ENCODE data around the gene SVOPL.

SVOPL gene

DNA sequence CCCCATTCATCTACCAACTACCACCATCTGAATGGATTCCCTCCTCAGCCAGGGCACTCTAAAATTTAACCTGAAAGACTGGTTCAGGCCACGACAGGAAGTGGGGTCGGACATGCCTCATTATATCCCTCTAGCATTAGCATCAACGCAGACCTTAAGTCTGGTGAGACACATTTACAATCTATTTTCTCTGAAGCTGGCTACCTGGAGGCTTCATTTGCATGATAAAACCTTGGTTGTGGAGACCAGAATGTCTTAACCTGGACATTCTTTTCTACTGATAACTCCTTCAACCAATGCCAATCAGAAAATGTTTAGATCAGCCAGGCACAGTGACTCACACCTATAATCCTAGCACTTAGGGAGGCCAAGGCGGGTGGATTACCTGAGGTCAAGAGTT is 42.3 kb downstream of the SVOPL start:
- no peak for DNase-seq

DNA sequence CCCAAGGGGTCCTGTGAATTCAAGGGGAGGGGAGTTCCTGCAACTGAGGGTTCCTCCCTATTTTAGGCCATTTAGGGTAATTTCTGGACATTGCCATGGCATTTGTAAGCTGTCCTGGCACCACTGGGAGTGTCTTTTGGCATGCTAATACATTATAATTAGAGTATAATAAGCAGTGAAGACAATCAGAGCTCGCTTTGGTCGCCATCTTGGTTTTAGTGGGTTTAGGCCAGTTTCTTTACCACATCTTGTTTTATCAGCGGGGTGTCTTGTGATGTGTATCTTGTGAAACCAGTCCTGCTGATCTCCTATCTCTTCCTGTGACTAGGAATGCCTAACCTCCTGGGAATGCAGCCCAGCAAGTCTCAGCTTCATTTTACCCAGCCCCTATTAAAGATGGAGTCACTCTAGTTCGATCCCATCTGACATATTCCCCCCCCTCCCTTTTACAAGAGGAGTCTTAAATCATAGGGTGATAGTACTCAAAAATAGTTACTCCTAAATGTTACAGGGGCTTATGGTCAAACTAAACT is 43.2 kb downstream of the SVOPL start:
- no peak for DNase-seq

DNA sequence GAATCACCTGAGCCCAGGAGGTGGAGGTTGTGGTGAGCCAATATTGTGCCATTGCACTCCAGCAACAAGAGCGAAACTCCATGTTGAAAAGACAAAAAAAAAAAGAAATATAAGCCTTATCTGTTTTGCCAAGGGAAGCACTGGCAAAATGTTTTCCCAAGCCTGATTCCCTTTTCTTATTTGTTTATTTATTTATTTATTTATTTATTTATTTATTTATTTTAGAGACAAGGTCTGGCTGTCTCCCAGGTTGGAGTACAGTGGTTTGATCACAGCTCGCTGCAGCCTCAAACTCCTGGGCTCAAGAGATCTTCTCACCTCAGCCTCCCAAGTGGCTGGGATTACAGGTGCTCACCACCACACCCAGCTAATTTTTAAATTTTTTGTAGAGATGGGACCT is 44.2 kb downstream of the SVOPL start:
- DNase-seq: no peak

DNA sequence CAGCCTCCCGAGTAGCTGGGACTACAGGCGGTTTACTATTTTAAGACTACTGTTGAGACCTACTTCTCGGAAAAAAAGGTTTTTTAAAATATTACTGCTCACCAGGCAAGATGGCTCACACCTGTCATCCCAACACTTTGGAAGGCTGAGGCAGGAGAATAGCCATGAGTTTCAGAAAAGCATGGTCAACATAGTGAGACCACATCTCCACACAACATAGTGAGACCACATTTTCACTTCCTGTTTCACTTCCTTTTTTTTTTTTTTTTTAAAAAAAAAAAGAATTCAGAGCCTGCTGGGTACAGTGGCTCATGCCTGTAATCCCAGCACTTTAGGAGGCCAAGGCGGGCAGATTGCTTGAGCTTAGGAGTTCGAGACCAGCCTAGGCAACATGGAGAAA is 46.5 kb downstream of the SVOPL start:
- no peak for DNase-seq

DNA sequence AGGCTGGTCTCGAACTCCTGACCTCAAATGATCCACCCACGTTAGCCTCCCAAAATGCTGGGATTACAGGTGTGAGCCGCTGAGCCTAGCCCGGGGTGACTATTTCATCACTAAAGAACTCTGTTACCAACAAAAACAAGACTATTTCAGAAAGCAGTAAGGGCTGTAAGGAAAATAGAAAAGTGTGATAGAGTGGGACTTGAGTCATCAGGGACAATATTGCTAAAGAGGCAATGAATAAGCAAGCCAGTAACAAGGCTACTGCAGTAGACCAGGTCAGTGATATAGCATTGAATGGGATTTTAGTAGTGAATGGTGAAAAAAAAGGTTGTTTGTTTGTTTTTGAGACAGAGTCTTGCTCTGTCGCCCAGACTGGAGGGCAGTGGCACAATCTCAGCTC is 51.7 kb downstream of the SVOPL start:
- DNase-seq: no peak

DNA sequence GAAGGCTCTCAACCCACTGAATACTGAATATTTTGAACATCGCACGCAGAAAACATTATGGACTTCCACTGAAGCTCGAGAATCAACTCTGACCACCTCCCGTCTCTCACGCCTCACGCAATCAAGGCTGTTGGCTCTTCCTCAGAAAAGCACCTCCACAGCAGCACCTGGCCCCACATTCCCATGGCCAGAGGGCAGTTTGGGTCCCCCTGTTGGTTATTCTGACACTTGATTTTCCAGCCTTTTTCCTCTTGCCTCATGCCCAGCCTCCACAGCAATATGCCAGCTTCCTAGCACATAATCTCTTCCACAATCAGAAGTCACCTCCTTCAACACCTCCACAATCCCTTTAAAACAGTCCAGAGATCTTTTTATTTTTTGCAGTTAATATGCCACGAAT is 55.9 kb downstream of the SVOPL start:
- DNase-seq: no peak

DNA sequence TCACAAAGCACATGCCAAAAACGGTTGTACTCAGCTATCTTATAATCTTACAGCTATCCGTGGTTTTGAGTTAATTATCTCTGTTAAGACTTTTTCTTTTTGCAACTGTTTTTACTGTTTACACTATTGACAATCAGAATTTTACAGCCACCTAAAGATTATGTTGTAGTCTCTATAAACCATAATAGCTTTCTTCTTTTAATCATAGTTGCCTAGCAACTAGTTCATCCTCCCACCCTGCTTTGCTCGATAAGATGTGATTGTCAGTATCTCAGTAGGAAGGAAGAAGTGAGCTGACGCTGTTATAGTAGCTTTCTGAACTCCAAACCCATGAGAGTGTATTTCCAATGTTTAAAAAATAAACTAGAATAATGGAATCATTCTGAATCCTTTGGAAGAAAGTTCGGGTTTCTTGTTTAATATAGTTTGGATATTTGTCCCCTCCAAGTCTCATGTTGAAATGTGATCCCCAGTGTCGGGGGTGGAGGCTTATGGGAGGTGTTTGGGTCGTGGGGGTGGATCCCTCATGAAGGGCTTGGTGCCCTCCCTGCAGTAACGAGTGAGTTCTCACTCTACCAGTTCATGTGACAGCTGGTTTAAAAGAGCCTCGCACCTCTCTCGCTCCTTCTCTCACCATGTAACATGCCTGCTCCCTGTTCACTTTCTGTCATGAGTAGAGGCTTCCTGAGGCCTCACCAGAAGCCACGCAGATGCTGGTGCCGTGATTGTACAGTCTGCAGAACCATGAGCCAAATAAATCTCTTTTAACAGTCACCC is 68.1 kb downstream of the SVOPL start:
- no peak for DNase-seq

DNA sequence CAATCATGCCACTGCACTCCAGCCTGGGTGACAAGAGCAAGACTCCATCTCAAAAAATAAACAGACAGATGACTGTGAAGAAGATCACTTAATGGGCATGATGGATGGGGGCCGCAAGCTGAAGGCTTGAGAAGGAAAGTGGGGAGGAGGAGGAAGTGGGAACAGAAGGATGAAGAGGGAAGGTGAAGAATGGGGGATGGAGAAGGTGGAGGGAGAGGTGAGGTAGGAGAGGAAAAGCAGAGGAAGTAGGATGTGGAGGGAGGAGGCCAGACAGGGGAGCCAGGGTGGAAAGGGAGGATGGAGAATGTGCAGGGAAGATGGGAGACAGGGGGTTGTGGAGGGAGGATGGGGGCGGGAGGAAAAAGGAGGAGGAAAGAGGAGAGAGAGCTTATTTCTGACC is 68.8 kb downstream of the SVOPL start:
- no peak for DNase-seq

DNA sequence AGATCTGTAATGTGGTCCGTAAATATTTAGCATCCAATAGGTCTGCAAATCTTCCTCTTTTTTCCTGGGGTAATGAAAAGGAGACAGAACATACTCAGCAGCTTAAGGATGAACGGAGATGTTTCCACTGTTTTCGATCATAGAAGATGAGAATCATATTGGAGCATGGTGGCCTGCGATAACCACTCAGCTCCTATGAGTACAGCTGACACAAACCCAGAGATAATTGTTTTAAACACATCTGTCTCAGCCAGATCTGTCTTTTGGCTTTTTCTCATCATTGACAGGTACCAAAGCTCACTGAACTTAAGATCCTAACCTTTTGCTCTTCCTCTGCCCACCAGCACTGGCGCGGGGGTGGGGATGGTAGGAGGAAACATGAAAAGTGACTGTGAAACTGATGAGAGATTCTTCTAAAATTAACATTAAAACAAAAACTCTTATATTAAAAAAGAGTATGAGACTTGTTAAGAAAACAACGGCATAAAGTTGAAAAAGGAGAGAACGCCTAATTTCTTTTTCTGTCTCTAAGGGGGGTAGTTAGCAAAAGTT is 71.0 kb downstream of the SVOPL start:
- no peak for DNase-seq

DNA sequence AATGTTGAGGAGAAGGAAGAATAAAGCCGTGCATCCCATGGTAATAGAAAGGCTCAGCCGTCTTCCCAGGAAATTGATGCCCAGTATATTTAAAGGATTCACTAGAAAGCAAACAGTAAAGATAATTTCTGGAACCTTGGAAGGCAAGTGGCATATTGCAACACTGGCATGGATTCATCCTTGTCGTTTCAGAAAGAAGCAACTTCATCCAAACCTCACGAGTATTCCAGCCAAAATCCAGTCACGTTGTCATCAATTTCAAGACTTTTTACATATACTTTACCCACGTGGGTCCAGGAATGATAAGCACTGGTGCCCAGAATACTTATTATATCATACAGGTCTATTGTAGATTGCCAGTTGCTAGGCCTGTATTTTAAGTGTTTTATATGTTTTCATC is 73.8 kb downstream of the SVOPL start:
- no peak for DNase-seq

DNA sequence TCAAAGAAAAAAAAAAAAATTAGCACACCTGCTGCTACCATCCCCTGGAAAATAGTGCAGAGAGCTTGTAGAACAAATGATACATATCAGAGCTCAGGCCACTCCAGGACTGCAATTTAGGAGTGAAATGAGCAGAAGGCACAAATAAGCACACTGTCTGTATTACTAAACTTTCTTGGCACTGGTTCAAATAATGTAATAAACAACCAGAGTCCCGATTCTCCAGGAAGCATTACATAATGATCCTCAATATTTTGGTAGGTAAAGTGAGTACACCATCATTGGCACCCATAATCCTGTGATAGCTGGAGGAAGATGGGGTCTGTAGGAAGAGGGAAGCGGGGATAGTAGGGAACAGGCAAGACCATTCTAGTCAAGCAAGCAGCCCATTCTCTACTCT is 74.3 kb downstream of the SVOPL start:
- no peak for DNase-seq

DNA sequence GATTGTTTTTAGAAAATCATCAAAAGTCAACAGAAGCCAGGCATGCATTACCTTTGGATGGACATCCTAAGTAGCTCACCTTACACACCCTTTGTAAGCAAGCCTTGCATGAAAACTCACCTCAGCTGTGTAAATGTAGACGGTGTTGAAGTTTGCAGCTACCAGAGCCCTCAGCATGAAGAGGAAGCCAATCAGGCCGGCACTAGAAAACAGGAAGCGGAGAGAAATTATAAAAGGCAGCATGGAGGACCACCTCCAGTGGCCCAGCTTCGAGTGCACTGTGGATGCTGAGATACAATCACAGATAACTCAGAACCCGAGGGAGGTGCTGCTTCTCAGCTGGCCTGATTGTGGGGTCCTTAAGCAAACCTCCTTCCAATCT is 75.3 kb downstream of the SVOPL start:
- DNase-seq: no peak

DNA sequence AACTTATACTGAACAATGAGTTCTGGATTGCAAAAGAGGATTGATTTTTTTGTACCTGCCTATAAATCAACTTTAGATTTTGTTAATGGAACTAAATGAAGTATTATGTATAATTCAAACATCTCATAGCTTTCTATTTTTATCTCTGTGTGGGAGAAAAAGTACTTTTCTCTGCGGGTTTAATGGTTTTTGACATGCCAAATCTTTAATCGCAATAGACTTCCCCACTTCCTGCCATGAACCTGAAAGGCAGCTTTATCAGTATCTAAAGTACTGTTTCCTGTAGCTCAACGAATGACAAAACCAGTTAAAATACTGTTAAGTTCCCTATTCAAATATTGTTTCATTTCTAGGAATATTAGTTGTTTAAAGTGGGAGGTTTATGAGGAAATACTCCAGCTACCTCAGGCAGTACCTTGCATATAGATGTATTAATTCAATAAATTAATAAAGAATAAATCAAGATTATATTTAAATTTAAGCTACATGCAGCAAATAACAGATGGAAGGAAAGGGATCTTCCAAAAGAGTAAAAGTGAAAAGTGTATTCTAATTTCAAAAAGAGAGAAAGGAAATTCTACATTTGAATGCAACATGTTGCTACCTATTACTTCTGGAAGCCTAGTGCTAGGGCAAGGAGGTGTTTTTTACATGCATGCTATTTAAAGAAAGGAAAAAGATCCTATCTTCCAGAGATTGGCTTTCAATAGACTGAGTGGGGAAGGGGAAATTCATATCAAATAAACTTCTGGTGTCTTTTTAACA is 75.9 kb downstream of the SVOPL start:
- no peak for DNase-seq

DNA sequence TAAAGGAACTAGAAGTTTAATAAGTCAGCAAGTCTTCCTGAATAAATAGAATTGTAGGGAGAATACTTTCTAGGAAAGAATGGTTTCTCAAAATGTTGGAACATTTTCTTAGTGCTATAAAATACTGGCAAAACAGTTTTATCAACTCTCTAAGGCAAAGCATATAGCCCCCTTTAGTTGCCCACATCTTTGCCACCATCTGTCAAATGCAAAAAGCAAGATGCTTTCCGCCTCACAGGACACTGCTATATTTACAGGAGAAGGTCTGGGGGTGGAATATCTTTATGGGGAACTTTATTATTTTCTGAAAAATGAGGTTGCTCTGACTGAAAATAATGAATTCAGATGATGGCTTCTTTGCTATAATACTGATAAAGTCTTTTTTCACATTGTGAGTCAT is 78.3 kb downstream of the SVOPL start:
- no peak for DNase-seq

DNA sequence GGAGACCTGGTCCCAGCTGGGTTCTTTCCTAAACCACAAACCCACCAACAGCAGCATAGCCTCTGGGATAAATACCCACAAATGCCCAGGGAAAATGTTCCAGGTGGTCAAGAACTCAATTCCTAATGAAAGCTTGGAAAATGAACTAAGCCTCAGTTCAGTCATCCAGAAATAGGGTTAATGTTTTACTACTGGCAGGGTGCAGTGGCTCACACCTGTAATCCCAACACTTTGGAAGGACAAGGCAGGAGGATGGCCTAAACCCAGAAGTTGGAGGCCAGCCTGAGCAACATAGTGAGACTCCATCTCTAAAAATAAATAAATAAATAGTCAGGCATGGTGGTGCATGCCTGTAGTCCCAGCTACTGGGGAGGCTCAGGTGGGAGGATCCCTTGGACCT is 82.2 kb downstream of the SVOPL start:
- DNase-seq: no peak

DNA sequence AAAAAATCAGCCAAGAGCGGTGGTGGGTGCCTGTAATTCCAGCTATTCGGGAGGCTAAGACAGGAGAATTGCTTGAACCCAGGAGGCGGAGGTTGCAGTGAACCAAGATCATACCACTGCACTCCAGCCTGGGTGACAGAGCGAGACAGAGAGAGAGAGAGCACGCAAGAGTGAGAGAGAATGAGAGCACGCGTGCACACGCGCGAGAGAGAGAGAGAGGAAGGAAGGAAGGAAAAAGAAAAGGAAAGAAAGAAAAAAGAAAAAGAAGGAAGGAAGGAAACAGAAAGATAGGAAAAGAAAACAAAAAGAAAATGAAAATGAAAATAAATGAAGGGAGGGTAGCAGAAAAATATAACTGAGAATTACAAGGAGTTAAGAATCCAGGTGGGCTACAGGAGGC is 82.7 kb downstream of the SVOPL start:
- DNase-seq: no peak

DNA sequence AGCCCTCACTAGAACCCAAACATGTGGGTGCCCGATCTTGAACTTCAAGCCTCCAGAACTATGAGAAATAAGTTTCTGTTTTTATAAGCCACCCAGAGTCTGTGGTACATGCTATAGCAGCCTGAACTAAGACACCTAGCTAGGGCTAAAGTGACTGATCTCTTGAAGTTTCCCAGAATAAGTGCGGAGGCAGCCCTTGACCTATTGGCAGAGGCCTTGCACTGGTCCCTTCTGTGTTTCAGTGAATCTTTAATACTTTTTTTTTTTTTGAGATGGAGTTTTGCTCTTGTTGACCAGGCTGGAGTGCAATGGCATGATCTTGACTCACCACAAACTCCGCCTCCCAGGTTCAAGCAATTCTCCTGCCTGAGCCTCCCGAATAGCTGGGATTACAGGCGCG is 85.1 kb downstream of the SVOPL start:
- DNase-seq: no peak

DNA sequence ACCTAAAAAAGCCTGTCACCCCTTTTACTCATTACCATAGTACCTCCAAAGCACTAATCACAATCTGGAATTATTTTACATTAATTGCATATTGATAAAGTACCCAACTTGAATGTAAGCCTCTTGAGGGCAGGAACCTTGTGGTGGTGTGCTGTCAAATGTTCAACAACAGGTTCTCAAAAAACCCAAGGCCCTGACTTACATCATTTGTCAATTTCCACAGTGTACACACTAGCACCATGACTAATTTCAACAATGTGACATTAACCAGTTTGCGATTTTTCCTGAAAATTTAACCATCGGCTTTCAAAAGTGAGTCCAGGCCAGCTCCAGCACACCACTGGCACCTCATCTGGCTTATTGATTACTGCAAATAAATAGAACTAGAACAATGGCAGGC is 87.5 kb downstream of the SVOPL start:
- DNase-seq: no peak

DNA sequence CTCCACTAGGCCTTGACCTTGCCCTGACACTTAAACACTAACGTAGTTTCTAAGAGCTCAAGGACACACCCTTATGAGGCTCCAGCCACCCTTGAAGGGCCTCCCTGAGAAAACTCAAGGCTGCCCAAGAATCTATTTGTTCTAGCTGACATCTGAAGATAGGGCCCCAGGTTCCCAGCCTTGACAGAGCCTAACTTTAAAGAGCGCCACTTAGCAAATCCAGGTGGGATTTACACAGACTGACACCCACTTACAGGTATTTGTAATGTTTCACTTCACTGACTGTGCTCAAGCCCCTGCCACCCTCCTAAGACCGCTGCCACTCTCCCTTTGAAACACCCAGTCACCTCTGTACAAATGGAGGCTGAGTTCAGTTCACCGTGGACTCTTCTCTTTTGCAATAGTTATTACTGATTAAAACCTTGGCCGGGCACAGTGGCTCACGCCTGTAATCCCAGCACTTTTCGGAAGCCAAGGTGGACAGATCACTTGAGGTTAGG is 90.4 kb downstream of the SVOPL start:
- DNase-seq: no peak

DNA sequence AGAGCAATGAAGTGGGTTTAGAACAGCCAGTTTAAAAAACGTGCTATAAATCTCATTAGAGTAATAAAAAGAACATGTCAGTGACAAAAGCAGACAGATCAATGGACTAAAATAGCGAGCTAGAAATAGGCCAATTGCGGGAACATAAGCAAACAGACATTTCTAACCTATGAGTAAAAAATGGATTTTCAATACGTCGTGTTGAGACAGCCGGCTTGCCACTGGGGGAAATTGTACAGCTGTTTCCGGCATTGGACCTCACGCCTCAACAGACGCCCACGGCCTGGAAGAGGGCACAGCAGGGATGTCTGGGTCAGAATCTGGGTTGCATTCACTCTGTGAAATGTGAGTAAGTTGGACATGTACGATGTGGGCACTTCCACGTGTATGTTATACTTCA is 92.9 kb downstream of the SVOPL start:
- no peak for DNase-seq

DNA sequence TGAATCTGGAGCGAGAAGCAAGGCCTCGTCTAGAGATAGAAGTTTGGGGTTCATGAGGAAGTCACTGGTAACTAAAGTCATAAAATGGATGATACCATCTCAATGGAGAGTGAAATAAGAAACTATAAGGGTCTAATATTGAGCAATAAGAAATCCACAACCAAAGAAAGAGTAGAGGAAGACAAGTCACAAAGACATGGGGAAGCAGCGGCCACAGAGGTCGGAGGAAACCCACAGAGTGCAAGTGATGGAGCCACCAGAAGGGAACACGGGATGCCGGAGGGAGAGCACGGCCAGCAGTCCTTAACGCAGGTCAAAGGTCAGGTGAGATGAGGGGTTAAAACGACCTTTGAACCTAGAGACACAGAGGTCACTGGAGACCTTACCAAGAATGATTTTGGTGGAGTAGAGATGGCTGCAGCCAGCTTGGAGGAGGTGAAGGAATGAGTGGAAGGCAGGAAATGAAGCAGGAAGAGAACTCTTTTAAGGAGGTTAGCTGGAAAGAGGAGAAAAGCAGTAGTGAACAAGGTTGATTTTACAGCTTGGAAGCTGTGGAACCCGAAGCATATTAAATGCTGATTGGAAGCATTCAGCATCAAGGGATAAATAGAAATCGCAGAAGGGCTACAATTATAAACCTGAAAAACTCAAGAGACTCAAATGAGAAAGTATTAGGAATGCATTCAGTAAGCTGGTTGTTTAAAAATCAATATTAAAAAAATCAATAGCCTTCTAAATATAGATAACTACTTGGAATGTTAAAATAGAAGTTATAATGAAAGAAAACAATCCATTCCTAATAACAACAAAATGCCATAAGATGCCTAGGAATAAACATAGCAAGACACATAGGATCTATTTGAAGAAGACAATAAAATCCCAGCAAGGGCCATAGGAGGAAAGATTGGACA is 93.7 kb downstream of the SVOPL start:
- no peak for DNase-seq

DNA sequence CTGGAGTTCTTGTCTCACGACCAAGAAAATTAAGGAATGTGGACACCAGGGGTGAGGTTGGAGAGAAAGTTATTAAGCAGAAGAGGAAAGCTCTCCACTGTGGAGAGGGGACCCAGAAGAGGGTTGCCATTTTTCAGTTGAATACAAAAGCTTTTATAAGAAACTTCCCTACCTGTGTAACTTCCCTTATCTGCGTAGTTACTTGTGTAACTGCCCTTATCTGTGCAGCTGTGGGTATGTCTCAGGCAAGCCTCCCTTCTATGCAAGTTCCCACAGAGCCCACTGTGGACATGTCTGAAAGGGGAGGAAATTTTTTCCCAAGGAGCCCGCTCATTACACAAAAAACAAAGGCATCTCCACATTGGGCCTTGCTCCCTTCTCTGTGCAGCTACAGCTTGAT is 94.9 kb downstream of the SVOPL start:
- DNase-seq: no peak

Data from effector CD4-positive, alpha-beta T cell (primary cell).